HEK293 (cell line): ENCODE data around the gene UBE2J2.

Source experiments
- BCL11B ChIP-seq: fragments of 450-650 bp; formaldehyde crosslinking; IDR thresholded peaks from 2 replicates; pipeline ENCODE4 v1.5.1; 2016; ENCODE audit warnings: low read depth, missing biosample characterization, missing genetic modification characterization
- ELK4 ChIP-seq: IDR thresholded peaks from 2 replicates; pipeline ENCODE4 v1.6.1; 2011; ENCODE audit warnings: mild to moderate bottlenecking, low read depth, low read length, borderline replicate concordance
- FEZF1 ChIP-seq: fragments of 450-650 bp; formaldehyde crosslinking; IDR thresholded peaks from 2 replicates; pipeline ENCODE4 v1.5.1; 2016; ENCODE audit warnings: missing biosample characterization, missing genetic modification characterization
- GFI1B ChIP-seq: fragments of 450-650 bp; formaldehyde crosslinking; IDR thresholded peaks from 2 replicates; pipeline ENCODE4 v1.5.1; 2016; ENCODE audit warnings: missing biosample characterization, missing genetic modification characterization
- GLIS2 ChIP-seq: fragments of 450-650 bp; formaldehyde crosslinking; IDR thresholded peaks from 2 replicates; pipeline ENCODE4 v1.5.1; 2016; ENCODE audit warnings: missing biosample characterization, missing genetic modification characterization
- KLF10 ChIP-seq: fragments of 450-650 bp; IDR thresholded peaks from 2 replicates; pipeline ENCODE4 v1.5.1; 2018; ENCODE audit warnings: missing biosample characterization, mild to moderate bottlenecking, missing genetic modification characterization
- PRDM10 ChIP-seq: fragments of 450-650 bp; formaldehyde crosslinking; IDR thresholded peaks from 2 replicates; pipeline ENCODE4 v1.5.1; 2016; ENCODE audit warnings: missing biosample characterization, missing genetic modification characterization
- PRDM2 ChIP-seq: fragments of 450-650 bp; formaldehyde crosslinking; IDR thresholded peaks from 2 replicates; pipeline ENCODE4 v1.5.1; 2016; ENCODE audit warnings: missing biosample characterization, missing genetic modification characterization, borderline replicate concordance
- ZBTB49 ChIP-seq: fragments of 450-650 bp; formaldehyde crosslinking; IDR thresholded peaks from 2 replicates; pipeline ENCODE4 v1.5.1; 2016; ENCODE audit warnings: missing biosample characterization, missing genetic modification characterization, low read depth
- ZNF148 ChIP-seq: fragments of 450-650 bp; formaldehyde crosslinking; IDR thresholded peaks from 2 replicates; pipeline ENCODE4 v1.5.0; 2017; ENCODE audit warnings: missing biosample characterization, missing genetic modification characterization, borderline replicate concordance
- ZNF24 ChIP-seq: fragments of 450-650 bp; formaldehyde crosslinking; IDR thresholded peaks from 2 replicates; pipeline ENCODE4 v1.5.1; 2016; ENCODE audit warnings: missing biosample characterization, missing genetic modification characterization
- ZNF248 ChIP-seq: fragments of 450-650 bp; formaldehyde crosslinking; IDR thresholded peaks from 2 replicates; pipeline ENCODE4 v1.5.1; 2017; ENCODE audit warnings: missing biosample characterization, missing genetic modification characterization
- ZNF280D ChIP-seq: fragments of 450-650 bp; formaldehyde crosslinking; IDR thresholded peaks from 2 replicates; pipeline ENCODE4 v1.5.1; 2016; ENCODE audit warnings: missing biosample characterization, missing genetic modification characterization
- ZNF302 ChIP-seq: fragments of 450-650 bp; formaldehyde crosslinking; IDR thresholded peaks from 2 replicates; pipeline ENCODE4 v1.5.1; 2016; ENCODE audit warnings: missing biosample characterization, missing genetic modification characterization, low read depth
- ZNF335 ChIP-seq: fragments of 450-650 bp; formaldehyde crosslinking; conservative IDR thresholded peaks from 2 replicates; pipeline ENCODE4 v1.5.1; 2016; ENCODE audit warnings: missing biosample characterization, missing genetic modification characterization
- ZNF366 ChIP-seq: fragments of 450-650 bp; formaldehyde crosslinking; conservative IDR thresholded peaks from 2 replicates; pipeline ENCODE4 v1.5.1; 2016; ENCODE audit warnings: missing biosample characterization, missing genetic modification characterization
- ZNF561 ChIP-seq: fragments of 450-650 bp; IDR thresholded peaks from 2 replicates; pipeline ENCODE4 v1.5.1; 2018; ENCODE audit warnings: missing biosample characterization, missing genetic modification characterization, borderline replicate concordance
- ZNF670 ChIP-seq: fragments of 450-650 bp; formaldehyde crosslinking; IDR thresholded peaks from 2 replicates; pipeline ENCODE4 v1.5.1; 2016; ENCODE audit warnings: missing biosample characterization, missing genetic modification characterization, low read depth
- ZSCAN23 ChIP-seq: fragments of 450-650 bp; formaldehyde crosslinking; IDR thresholded peaks from 2 replicates; pipeline ENCODE4 v1.5.1; 2016; ENCODE audit warnings: missing biosample characterization, missing genetic modification characterization
- ZXDB ChIP-seq: fragments of 450-650 bp; formaldehyde crosslinking; IDR thresholded peaks from 2 replicates; pipeline ENCODE4 v1.5.1; 2016; ENCODE audit warnings: missing biosample characterization, missing genetic modification characterization

The UBE2J2 gene

GRCh38 chr1:1240822-1241587 is 32.6 kb downstream of the UBE2J2 start (continued):
- TF ChIP-seq ZNF248 (tag by site-specific recombination) (no peak), BCL11B (tag by site-specific recombination) (no peak), ZNF148 (tag by site-specific recombination) (no peak), ZSCAN23 (no peak), ZNF280D (no peak), ZNF366 (tag by site-specific recombination) (no peak), ZNF561 (tag by site-specific recombination) (no peak), ZXDB (tag by site-specific recombination) (no peak), FEZF1 (no peak), GLIS2 (peak; percentile 79), GFI1B (tag by site-specific recombination) (no peak), PRDM10 (tag by site-specific recombination) (no peak), PRDM2 (no peak), ZBTB49 (tag by site-specific recombination) (no peak), KLF10 (tag by site-specific recombination) (no peak), ZNF302 (no peak), ELK4 (no peak), ZNF670 (tag by site-specific recombination) (no peak), ZNF24 (no peak), ZNF335 (tag by site-specific recombination) (peak; percentile 62; the same call in 1 of the 2 replicates)
